SK-N-MC (cell line): Measurements from ENCODE around the gene HDAC4.

Experiments
- DNase-seq: peaks from one replicate; pipeline ENCODE4 v3.0.0-alpha.2; 2011; ENCODE audit warnings: low read depth, low spot score
- H3K27ac ChIP-seq: fragments of 200-600 bp; sonication (generic); 2 replicates; pipeline ENCODE4 v1.5.1; 2016; ENCODE audit warnings: mixed run types
- H3K36me3 ChIP-seq: fragments of 200-600 bp; sonication (generic); 2 replicates; pipeline ENCODE4 v1.6.1; 2017; ENCODE audit warnings: antibody characterized with exemption, low read length, mixed read lengths; ENCODE audit not compliant: insufficient read depth
- H3K4me3 ChIP-seq: fragments of 200-600 bp; sonication (generic); 2 replicates; pipeline ENCODE4 v1.5.1; 2016
- H3K9ac ChIP-seq: fragments of 200-600 bp; sonication (generic); 2 replicates; pipeline ENCODE4 v1.8.0; 2017; ENCODE audit warnings: mixed run types, mixed read lengths; ENCODE audit not compliant: insufficient read length
- H3K9me3 ChIP-seq: fragments of 200-600 bp; sonication (generic); 2 replicates; pipeline ENCODE4 v1.6.1; 2017; ENCODE audit warnings: low read depth, mild to moderate bottlenecking, antibody characterized with exemption, low read length, moderate library complexity, mixed read lengths
- EZH2 ChIP-seq: fragments of 200-600 bp; sonication (generic); IDR thresholded peaks from one replicate; pipeline ENCODE4 v1.6.1; 2017; ENCODE audit warnings: antibody characterized with exemption
- FOXP2 ChIP-seq: optimal IDR thresholded peaks from 2 replicates; pipeline ENCODE3; 2011; ENCODE audit warnings: mild to moderate bottlenecking, moderate library complexity; ENCODE audit not compliant: insufficient read depth; ENCODE audit errors: extremely low read length, control extremely low read depth
- POLR2AphosphoS5 ChIP-seq: IDR thresholded peaks from 2 replicates; pipeline ENCODE4 v1.6.1; 2012; ENCODE audit warnings: mild to moderate bottlenecking, low read depth, low read length, borderline replicate concordance

The HDAC4 gene

GRCh38 chr2:239051891-239052445 is 348.9 kb downstream of the HDAC4 start:
- TF ChIP-seq POLR2AphosphoS5 (no peak), EZH2 (no peak), FOXP2 (no peak)
- no peaks in the 10 kb centered on the region for H3K36me3 ChIP-seq

DNA sequence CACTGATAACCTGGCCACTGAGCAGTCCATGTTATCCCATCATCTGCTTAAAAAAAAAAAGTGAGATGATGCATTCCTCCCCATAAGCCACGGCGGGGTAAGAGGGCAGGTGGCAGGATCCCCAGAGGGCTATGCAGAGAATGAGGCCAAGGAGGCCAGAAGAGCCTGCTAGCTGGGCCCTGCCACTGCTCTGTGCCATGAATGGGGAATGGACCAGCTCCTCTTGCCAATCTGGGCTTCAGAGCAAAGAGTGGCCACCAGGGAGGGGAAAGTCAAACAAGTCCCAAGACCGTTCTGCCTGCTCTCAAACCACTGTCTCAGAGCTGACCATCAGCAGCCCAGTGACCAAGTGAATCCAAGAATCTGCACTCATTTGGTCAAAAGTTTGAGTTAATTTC is 350.6 kb downstream of the HDAC4 start:
- no peak overlapping the region for H3K4me3 ChIP-seq
- no peak for TF ChIP-seq POLR2AphosphoS5
- no peaks in the 10 kb centered on the region for H3K9me3 ChIP-seq
- no peak overlapping the region for H3K9ac ChIP-seq
- no peaks in the 10 kb centered on the region for H3K36me3 ChIP-seq
- H3K27ac ChIP-seq = no peak overlapping the region
- no peak for DNase-seq

More at GRCh38 chr2:239051891-239052445, 348.9 kb downstream of the HDAC4 start:
- Histone ChIP-seq H3K27ac (no peak overlapping the region), H3K9ac (no peak overlapping the region), H3K4me3 (no peak overlapping the region), H3K9me3 (no peaks in the 10 kb centered on the region)
- DNase-seq = no peak

DNA sequence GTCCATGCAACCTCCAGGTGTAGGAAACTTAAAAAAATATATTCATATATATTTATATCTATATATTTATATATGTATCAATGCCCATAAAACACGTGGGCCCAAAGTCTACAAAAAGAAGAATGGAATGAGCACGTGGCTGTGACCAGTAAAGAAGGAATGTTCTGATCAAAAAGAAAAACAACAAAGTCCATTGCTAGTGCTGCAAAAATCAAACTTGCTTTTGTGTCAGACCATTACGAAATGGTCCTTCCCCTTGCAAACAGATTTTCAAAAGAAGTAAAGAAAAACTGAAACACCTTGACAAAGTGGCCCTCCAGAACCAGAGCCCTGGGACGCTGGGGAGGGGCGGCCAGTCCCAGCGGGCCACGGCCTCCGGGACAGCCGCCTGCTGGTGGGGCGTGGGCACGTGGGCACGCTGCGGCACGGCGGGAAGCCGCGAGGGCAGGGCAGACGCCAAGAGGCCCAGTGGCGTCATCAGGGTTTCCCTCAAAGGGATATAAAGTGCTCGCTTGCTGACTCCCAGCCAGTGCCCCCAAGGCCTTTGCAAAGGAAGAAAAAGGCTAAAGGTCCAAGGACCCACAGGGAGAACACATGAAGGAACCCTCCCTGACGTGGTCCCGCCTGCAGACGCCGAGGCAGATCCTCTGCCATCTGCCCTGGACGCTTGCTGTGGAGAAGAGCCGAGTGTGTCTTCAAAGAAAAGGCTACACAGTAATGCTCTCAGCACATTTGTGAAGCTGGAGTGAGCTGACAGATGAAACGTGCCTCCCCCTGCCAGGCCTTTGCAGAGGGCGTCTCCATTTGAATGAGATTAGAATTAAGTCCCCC is 351.2 kb downstream of the HDAC4 start:
- H3K27ac ChIP-seq = no peak overlapping the region
- H3K9me3 ChIP-seq = no peaks in the 10 kb centered on the region
- DNase-seq = no peak
- TF ChIP-seq POLR2AphosphoS5 (no peak), FOXP2 (no peak), EZH2 (no peak)
- H3K4me3 ChIP-seq = no peak overlapping the region
- no peak overlapping the region for H3K9ac ChIP-seq
- H3K36me3 ChIP-seq = no peaks in the 10 kb centered on the region

GRCh38 chr2:239048736-239049135 is 352.1 kb downstream of the HDAC4 start:
- H3K9ac ChIP-seq = no peak overlapping the region
- no peak overlapping the region for H3K4me3 ChIP-seq
- no peaks in the 10 kb centered on the region for H3K36me3 ChIP-seq
- TF ChIP-seq FOXP2 (no peak), POLR2AphosphoS5 (no peak)
- H3K9me3 ChIP-seq = no peaks in the 10 kb centered on the region
- H3K27ac ChIP-seq = no peak overlapping the region
- DNase-seq = no peak

DNA sequence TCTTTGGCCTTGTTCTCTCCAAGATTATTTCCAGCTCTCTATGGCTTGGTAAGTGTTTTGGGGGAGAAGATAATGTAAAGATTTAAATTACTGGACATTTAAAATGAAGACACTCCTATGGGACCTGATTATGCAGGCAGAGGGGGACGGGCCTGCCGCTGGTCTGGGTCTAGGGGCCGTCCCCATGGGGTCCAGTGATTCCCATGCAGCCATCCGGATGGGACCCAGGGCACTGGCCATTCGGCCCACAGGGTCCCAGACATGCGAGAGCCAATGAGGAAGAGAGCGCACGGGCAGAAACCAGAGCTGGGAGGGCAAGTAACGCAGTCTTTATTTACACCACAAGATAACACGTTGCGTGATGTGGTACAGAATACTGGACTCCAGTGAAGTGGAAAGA is 353.0 kb downstream of the HDAC4 start:
- TF ChIP-seq FOXP2 = no peak
- no peak for TF ChIP-seq POLR2AphosphoS5
- no peak for TF ChIP-seq EZH2
- no peaks in the 10 kb centered on the region for H3K9me3 ChIP-seq
- no peak for DNase-seq
- H3K9ac ChIP-seq = no peak overlapping the region
- H3K27ac ChIP-seq = no peak overlapping the region
- no peak overlapping the region for H3K4me3 ChIP-seq
- H3K36me3 ChIP-seq = no peaks in the 10 kb centered on the region

DNA sequence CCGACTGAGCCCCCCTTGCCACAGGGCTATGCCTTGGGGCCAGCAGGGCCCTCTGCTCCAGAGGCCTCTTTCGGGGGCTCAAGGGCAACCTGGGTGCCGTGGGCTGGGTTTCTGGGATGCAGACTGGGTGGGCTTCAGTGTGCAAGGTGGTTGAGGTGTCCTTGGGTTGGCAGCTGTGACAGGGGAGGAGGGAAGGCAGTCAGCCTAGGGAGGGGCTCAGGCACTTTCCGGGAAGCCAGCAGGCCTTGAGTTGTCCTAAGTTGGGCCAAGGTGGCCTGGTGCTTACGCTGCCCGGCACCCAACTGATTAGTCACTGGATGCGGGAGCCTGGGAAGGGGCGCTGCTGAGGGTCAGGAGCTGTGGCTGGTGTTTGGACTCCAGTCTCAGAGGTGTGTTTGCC is 353.4 kb downstream of the HDAC4 start:
- H3K27ac ChIP-seq = no peak overlapping the region
- no peak for DNase-seq
- no peak overlapping the region for H3K4me3 ChIP-seq
- TF ChIP-seq EZH2 = no peak
- TF ChIP-seq FOXP2 = no peak
- no peak for TF ChIP-seq POLR2AphosphoS5
- no peak overlapping the region for H3K9ac ChIP-seq
- H3K9me3 ChIP-seq = no peaks in the 10 kb centered on the region
- H3K36me3 ChIP-seq = no peaks in the 10 kb centered on the region

- no peaks in the 10 kb centered on the region for H3K9me3 ChIP-seq
- no peaks in the 10 kb centered on the region for H3K36me3 ChIP-seq
- no peak overlapping the region for H3K9ac ChIP-seq
- no peak for DNase-seq
- no peak overlapping the region for H3K27ac ChIP-seq
- no peak overlapping the region for H3K4me3 ChIP-seq
- no peak for TF ChIP-seq EZH2
Measured at GRCh38 chr2:239046822-239047221, 354.0 kb downstream of the HDAC4 start.

GRCh38 chr2:239044336-239044735 is 356.5 kb downstream of the HDAC4 start:
- H3K9ac ChIP-seq = no peak overlapping the region
- H3K27ac ChIP-seq = no peak overlapping the region
- H3K4me3 ChIP-seq = no peak overlapping the region
- no peaks in the 10 kb centered on the region for H3K9me3 ChIP-seq
- TF ChIP-seq FOXP2 = no peak
- TF ChIP-seq POLR2AphosphoS5 = no peak
- no peak for TF ChIP-seq EZH2
- DNase-seq = no peak
- H3K36me3 ChIP-seq = no peaks in the 10 kb centered on the region

DNA sequence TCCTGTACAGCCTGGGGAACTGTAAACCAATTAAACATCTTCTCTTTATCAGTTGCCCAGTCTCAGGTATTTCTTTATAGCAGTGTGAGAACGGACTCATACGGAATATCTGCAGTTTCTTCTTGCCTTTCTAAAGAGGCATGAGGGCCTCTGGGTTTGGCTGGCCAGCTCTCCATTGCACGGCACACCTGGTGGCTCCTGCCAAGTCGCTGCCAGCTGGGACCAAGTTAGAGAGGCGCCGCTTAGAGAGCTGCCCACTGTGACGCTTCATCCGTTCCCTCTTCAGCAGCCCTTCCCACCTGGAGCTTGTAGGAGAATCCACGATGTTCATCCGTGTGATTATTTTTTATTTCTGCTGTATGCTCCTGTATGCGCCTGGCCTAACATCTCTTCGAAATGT is 357.5 kb downstream of the HDAC4 start:
- no peak for DNase-seq
- H3K36me3 ChIP-seq = no peaks in the 10 kb centered on the region
- H3K4me3 ChIP-seq = no peak overlapping the region
- no peak overlapping the region for H3K9ac ChIP-seq
- no peaks in the 10 kb centered on the region for H3K9me3 ChIP-seq
- TF ChIP-seq FOXP2 (no peak), EZH2 (no peak)
- no peak overlapping the region for H3K27ac ChIP-seq
